ENCODE results near the gene FAM204A. TPM values are rescaled to one million over a fixed set of nuclear protein-coding genes. Genes with fewer than 3 reads are reported as not detected.

FAM204A gene
- polyA plus RNA-seq, 6 donors from 2014 or later = 137 to 206 (median 152) TPM

GRCh38 chr10:118349235-118349634, 7.1 kb upstream of the FAM204A start:
- ATAC-seq (ENCODE audit: low read depth in 2 of 2) (no peak), DNase-seq (no peak)
- Mint-ChIP-seq H3K27ac (no peak overlapping the region), H3K4me1 (no peaks in the 10 kb centered on the region), H3K36me3 (peaks cover 0 to 5% of the 10 kb centered on the region in 2 donors), H3K9me3 (peaks cover 0 to 8% (median 0%) of the 10 kb centered on the region in 7 donors), H3K27me3 (peaks cover 15 to 27% (median 18%) of the 10 kb centered on the region in 3 donors), H3K4me3 (no peak overlapping the region)

- peaks cover 17 to 36% (median 28%) of the 10 kb centered on the region in 3 donors for H3K4me1 Mint-ChIP-seq
- H3K27me3 Mint-ChIP-seq = peaks cover 0 to 5% (median 4%) of the 10 kb centered on the region in 3 donors
- H3K36me3 Mint-ChIP-seq = no peaks in the 10 kb centered on the region
- H3K9me3 Mint-ChIP-seq = peaks cover 0 to 1% (median 0%) of the 10 kb centered on the region in 7 donors
- DNase-seq (no peak), ATAC-seq (ENCODE audit: low read depth in 2 of 2) (no peak)
- H3K4me3 Mint-ChIP-seq = peak overlapping the region in 4 of 8 donors; percentile 19 to 97 (median 94)
- H3K27ac Mint-ChIP-seq = peak overlapping the region in 2 of 6 donors; percentile 51 to 97
Measured at GRCh38 chr10:118343549-118343948, 1.4 kb upstream of the FAM204A start.

- DNase-seq = no peak
- H3K9me3 Mint-ChIP-seq = peaks cover 0 to 1% (median 0%) of the 10 kb centered on the region in 7 donors
- ATAC-seq (ENCODE audit: low read depth in 2 of 2) = no peak
- peaks cover 0 to 5% (median 4%) of the 10 kb centered on the region in 3 donors for H3K27me3 Mint-ChIP-seq
- peaks cover 17 to 38% (median 28%) of the 10 kb centered on the region in 3 donors for H3K4me1 Mint-ChIP-seq
- H3K4me3 Mint-ChIP-seq = peak overlapping the region in 5 of 8 donors; percentile 85 to 97 (median 97)
- no peaks in the 10 kb centered on the region for H3K36me3 Mint-ChIP-seq
- peak overlapping the region in 2 of 6 donors; percentile 97 for H3K27ac Mint-ChIP-seq
Measured at GRCh38 chr10:118343115-118343514, 991 bp upstream of the FAM204A start.

- Mint-ChIP-seq H3K27me3 (peaks cover 0 to 5% (median 4%) of the 10 kb centered on the region in 3 donors), H3K36me3 (no peaks in the 10 kb centered on the region), H3K4me3 (peak overlapping the region; percentile 85 to 97 (median 96)), H3K4me1 (peaks cover 20 to 41% (median 32%) of the 10 kb centered on the region in 3 donors), H3K9me3 (peaks cover 0 to 1% (median 0%) of the 10 kb centered on the region in 7 donors), H3K27ac (peak overlapping the region; percentile 92 to 99 (median 97))
- ATAC-seq (ENCODE audit: low read depth in 2 of 2) (no peak), DNase-seq (no peak)
Measured at GRCh38 chr10:118342638-118343020, 505 bp upstream of the FAM204A start.

GRCh38 chr10:118340486-118340885, 1.6 kb downstream of the FAM204A start:
- H3K4me1 Mint-ChIP-seq = peaks cover 23 to 41% (median 34%) of the 10 kb centered on the region in 3 donors
- peaks cover 0 to 1% (median 0%) of the 10 kb centered on the region in 7 donors for H3K9me3 Mint-ChIP-seq
- no peaks in the 10 kb centered on the region for H3K27me3 Mint-ChIP-seq
- peak overlapping the region; percentile 75 to 97 (median 93) for H3K4me3 Mint-ChIP-seq
- peak overlapping the region; percentile 13 to 91 (median 72) for H3K27ac Mint-ChIP-seq
- DNase-seq (peak; percentile 19), ATAC-seq (ENCODE audit: low read depth in 2 of 2) (peak; percentile 19 to 34)
- H3K36me3 Mint-ChIP-seq = peaks cover 0 to 6% of the 10 kb centered on the region in 2 donors

- no peak for ATAC-seq (ENCODE audit: low read depth in 2 of 2)
- Mint-ChIP-seq H3K4me1 (peaks cover 28 to 41% (median 37%) of the 10 kb centered on the region in 3 donors), H3K36me3 (peaks cover 9 to 16% of the 10 kb centered on the region in 2 donors), H3K27me3 (no peaks in the 10 kb centered on the region), H3K9me3 (peaks cover 0 to 1% (median 0%) of the 10 kb centered on the region in 7 donors), H3K27ac (peak overlapping the region in 2 of 6 donors; percentile 10 to 70), H3K4me3 (peak overlapping the region in 1 of 8 donors; percentile 19)
- no peak for DNase-seq
Measured at GRCh38 chr10:118339111-118339510, 3.0 kb downstream of the FAM204A start.

- peaks cover 31 to 35% (median 34%) of the 10 kb centered on the region in 3 donors for H3K4me1 Mint-ChIP-seq
- H3K36me3 Mint-ChIP-seq = peaks cover 13 to 19% of the 10 kb centered on the region in 2 donors
Measured at GRCh38 chr10:118337356-118337755, 4.8 kb downstream of the FAM204A start.

GRCh38 chr10:118333871-118334270, 8.3 kb downstream of the FAM204A start:
- Mint-ChIP-seq H3K4me3 (no peak overlapping the region), H3K27ac (peak overlapping the region in 1 of 6 donors; percentile 1), H3K27me3 (no peaks in the 10 kb centered on the region), H3K4me1 (peaks cover 8 to 14% (median 11%) of the 10 kb centered on the region in 3 donors), H3K36me3 (peaks cover 27 to 30% of the 10 kb centered on the region in 2 donors), H3K9me3 (no peaks in the 10 kb centered on the region)
- no peak for ATAC-seq (ENCODE audit: low read depth in 2 of 2)
- DNase-seq = no peak

More at GRCh38 chr10:118337356-118337755, 4.8 kb downstream of the FAM204A start:
- peaks cover 0 to 1% (median 0%) of the 10 kb centered on the region in 7 donors for H3K9me3 Mint-ChIP-seq
- H3K4me3 Mint-ChIP-seq = peak overlapping the region in 1 of 8 donors; percentile 1
- DNase-seq = no peak
- H3K27ac Mint-ChIP-seq = peak overlapping the region in 3 of 6 donors; percentile 5 to 39 (median 29)
- no peaks in the 10 kb centered on the region for H3K27me3 Mint-ChIP-seq
- ATAC-seq (ENCODE audit: low read depth in 2 of 2) = no peak

GRCh38 chr10:118332948-118333710, 9.0 kb downstream of the FAM204A start:
- Mint-ChIP-seq H3K27me3 (no peaks in the 10 kb centered on the region), H3K36me3 (peaks cover 30 to 33% of the 10 kb centered on the region in 2 donors), H3K9me3 (no peaks in the 10 kb centered on the region), H3K4me1 (peaks cover 3 to 14% (median 11%) of the 10 kb centered on the region in 3 donors), H3K27ac (peak overlapping the region in 2 of 6 donors; percentile 76 to 82), H3K4me3 (no peak overlapping the region)
- DNase-seq (no peak), ATAC-seq (ENCODE audit: low read depth in 2 of 2) (no peak)

- H3K4me1 Mint-ChIP-seq = peaks cover 0 to 8% (median 6%) of the 10 kb centered on the region in 3 donors
- no peak overlapping the region for H3K4me3 Mint-ChIP-seq
- H3K9me3 Mint-ChIP-seq = no peaks in the 10 kb centered on the region
- no peaks in the 10 kb centered on the region for H3K27me3 Mint-ChIP-seq
- DNase-seq (no peak), ATAC-seq (ENCODE audit: low read depth in 2 of 2) (no peak)
- H3K36me3 Mint-ChIP-seq = peaks cover 33 to 39% of the 10 kb centered on the region in 2 donors
- H3K27ac Mint-ChIP-seq = no peak overlapping the region
Measured at GRCh38 chr10:118332236-118332635, 9.9 kb downstream of the FAM204A start.

GRCh38 chr10:118330295-118331076, 11.6 kb downstream of the FAM204A start:
- Mint-ChIP-seq H3K4me1 (peaks cover 0 to 8% (median 6%) of the 10 kb centered on the region in 3 donors), H3K4me3 (no peak overlapping the region), H3K9me3 (no peaks in the 10 kb centered on the region), H3K27me3 (no peaks in the 10 kb centered on the region), H3K36me3 (peaks cover 33 to 34% of the 10 kb centered on the region in 2 donors), H3K27ac (no peak overlapping the region)
- ATAC-seq (ENCODE audit: low read depth in 2 of 2) = no peak
- DNase-seq = no peak

GRCh38 chr10:118324140-118324539, 18.0 kb downstream of the FAM204A start:
- Mint-ChIP-seq H3K27me3 (no peaks in the 10 kb centered on the region), H3K27ac (no peak overlapping the region), H3K36me3 (peaks cover 25 to 26% of the 10 kb centered on the region in 2 donors), H3K4me3 (no peak overlapping the region), H3K9me3 (no peaks in the 10 kb centered on the region), H3K4me1 (peaks cover 0 to 4% (median 0%) of the 10 kb centered on the region in 3 donors)
- ATAC-seq (ENCODE audit: low read depth in 2 of 2) (no peak), DNase-seq (no peak)

All from naive B cell (primary cell).